ENCODE data around the gene RABGAP1L.

DNA sequence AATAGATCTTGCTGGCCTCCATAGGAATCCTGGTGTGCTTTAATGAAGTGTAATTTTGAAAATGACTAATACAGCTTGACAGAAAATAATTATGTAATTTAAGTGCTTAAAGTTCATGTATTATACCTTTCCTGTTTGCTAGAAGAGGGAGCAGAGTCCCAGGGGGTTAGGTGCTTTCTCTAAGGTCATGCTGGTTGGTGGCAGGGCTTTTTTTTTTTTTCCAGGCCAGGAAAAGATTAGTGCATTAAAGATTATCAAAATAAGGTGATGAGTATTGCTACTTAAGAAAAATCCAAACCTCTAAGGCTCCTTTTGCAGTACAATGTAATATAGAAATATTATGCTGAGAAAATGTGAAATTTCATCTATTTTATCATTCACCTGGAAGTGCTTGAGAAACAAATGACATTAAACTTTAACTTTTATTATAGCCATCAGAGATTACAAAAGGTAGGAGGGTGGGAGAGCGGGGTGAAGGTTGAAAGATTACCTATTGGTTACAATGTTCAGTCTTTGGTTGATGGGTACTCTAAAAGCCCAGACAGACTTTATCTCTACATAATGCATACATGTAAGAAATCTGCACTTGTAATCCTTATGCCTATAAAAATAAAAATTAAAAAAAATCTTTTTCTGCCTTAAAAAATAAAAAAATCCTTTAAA is 110.8 kb downstream of the RABGAP1L start:
- TF ChIP-seq, protein P1, sequence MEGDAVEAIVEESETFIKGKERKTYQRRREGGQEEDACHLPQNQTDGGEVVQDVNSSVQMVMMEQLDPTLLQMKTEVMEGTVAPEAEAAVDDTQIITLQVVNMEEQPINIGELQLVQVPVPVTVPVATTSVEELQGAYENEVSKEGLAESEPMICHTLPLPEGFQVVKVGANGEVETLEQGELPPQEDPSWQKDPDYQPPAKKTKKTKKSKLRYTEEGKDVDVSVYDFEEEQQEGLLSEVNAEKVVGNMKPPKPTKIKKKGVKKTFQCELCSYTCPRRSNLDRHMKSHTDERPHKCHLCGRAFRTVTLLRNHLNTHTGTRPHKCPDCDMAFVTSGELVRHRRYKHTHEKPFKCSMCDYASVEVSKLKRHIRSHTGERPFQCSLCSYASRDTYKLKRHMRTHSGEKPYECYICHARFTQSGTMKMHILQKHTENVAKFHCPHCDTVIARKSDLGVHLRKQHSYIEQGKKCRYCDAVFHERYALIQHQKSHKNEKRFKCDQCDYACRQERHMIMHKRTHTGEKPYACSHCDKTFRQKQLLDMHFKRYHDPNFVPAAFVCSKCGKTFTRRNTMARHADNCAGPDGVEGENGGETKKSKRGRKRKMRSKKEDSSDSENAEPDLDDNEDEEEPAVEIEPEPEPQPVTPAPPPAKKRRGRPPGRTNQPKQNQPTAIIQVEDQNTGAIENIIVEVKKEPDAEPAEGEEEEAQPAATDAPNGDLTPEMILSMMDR (IDR thresholded peaks at IDR 0.05) = no peak
- no peak for TF ChIP-seq POLR2A (IDR thresholded peaks at IDR 0.05)
